Mammary epithelial cell (primary cell): ENCODE data around the gene ASXL2.

Source experiments
- EZH2 ChIP-seq: IDR thresholded peaks from 2 replicates; pipeline ENCODE4 v1.6.1; 2012; ENCODE audit warnings: low read length, inconsistent platforms, borderline replicate concordance
- TF ChIP-seq, protein P1 (sequence below), 2 donors: IDR thresholded peaks in 1 of 2; conservative IDR thresholded peaks in 1 of 2; 2 replicates each; pipeline ENCODE4 v1.5.1; 2011 to 2012; ENCODE audit warnings: inconsistent platforms in 2 of 2, low read length in 2 of 2, mild to moderate bottlenecking in 2 of 2, control low read depth in 1 of 2, low read depth in 1 of 2; ENCODE audit not compliant: insufficient read depth in 1 of 2; ENCODE audit errors: extremely low read depth in 1 of 2

DNA sequence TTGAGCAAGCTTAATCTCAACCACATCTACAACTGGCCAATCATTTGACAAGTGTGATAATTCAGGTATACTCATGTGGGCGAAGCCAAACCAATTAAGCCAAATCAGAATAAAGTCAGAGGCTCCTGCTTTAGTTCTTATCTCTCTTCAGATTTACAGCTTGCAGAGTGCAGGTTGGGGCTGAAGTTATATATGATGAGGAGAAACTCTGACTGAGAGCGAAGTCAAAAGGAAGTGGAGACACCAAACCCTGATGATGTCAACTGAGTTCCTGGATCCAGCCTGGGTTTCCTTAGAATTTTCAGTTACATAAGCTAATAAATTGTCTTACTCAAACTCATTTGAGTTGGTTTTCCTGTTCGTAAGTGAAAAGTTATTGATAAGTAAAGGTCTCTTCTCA, 73.9 kb downstream of the ASXL2 start:
- TF ChIP-seq, protein P1, sequence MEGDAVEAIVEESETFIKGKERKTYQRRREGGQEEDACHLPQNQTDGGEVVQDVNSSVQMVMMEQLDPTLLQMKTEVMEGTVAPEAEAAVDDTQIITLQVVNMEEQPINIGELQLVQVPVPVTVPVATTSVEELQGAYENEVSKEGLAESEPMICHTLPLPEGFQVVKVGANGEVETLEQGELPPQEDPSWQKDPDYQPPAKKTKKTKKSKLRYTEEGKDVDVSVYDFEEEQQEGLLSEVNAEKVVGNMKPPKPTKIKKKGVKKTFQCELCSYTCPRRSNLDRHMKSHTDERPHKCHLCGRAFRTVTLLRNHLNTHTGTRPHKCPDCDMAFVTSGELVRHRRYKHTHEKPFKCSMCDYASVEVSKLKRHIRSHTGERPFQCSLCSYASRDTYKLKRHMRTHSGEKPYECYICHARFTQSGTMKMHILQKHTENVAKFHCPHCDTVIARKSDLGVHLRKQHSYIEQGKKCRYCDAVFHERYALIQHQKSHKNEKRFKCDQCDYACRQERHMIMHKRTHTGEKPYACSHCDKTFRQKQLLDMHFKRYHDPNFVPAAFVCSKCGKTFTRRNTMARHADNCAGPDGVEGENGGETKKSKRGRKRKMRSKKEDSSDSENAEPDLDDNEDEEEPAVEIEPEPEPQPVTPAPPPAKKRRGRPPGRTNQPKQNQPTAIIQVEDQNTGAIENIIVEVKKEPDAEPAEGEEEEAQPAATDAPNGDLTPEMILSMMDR (conservative IDR thresholded peaks at IDR 0.05 in 1 of 2, IDR thresholded peaks at IDR 0.05 in 1 of 2; ENCODE audit: extremely low read depth in 1 of 2, insufficient read depth in 1 of 2, low read depth in 1 of 2, low read length in 2 of 2), result no peak
- TF ChIP-seq EZH2, result no peak
